Neural cell (in vitro differentiated cells): ENCODE data around the gene LRMDA.

ENCODE experiments used
- EP300 ChIP-seq: fragments of 450-650 bp; conservative IDR thresholded peaks from 2 replicates; pipeline ENCODE4 v1.6.1; 2014; ENCODE audit warnings: antibody characterized with exemption, mild to moderate bottlenecking, moderate library complexity; ENCODE audit not compliant: poor library complexity, severe bottlenecking
- EZH2 ChIP-seq: fragments of 200-600, 300-800 bp; shearing (Covaris generic), sonication (generic); IDR thresholded peaks from 2 replicates; pipeline ENCODE4 v1.6.1; 2014; ENCODE audit warnings: antibody characterized with exemption, low read length, borderline replicate concordance, mild to moderate bottlenecking; ENCODE audit not compliant: insufficient read depth, poor library complexity, severe bottlenecking
- POLR2AphosphoS5 ChIP-seq: IDR thresholded peaks from 2 replicates; pipeline ENCODE4 v1.6.1; 2012
- RAD21 ChIP-seq: fragments of 450-650 bp; conservative IDR thresholded peaks from 2 replicates; pipeline ENCODE4 v1.6.1; 2014; ENCODE audit warnings: antibody characterized with exemption, mild to moderate bottlenecking, moderate library complexity
- SMC3 ChIP-seq: fragments of 450-650 bp; conservative IDR thresholded peaks from 2 replicates; pipeline ENCODE4 v1.6.1; 2014; ENCODE audit warnings: antibody characterized with exemption, mild to moderate bottlenecking, moderate library complexity; ENCODE audit not compliant: poor library complexity
- TF ChIP-seq, protein P1 (sequence below): fragments of 450-650 bp; IDR thresholded peaks from 2 replicates; pipeline ENCODE4 v1.5.1; 2014; ENCODE audit warnings: antibody characterized with exemption, mild to moderate bottlenecking, moderate library complexity; ENCODE audit not compliant: poor library complexity, severe bottlenecking
- TF ChIP-seq, protein P2 (sequence below): IDR thresholded peaks from 2 replicates; pipeline ENCODE4 v1.6.1; 2012; ENCODE audit warnings: borderline replicate concordance

DNA sequence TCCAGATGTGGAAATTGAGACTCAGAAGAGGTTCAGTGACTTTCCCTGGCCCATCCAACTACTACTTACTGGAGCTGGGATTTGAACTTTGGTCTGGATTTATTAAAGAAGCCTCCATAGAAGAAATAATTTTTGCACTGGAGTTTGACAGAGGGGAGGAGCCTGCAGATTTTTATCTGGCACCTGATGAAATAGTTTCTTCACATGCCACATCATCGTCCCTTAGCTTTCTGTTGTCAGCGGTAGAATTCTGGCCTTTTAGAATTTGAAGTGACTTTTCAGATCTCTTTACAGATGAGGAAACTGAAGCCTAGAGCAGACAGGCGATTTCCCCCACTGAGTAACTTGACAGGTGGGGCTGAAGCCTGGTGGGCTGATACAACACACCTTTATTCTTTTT, 233.5 kb downstream of the LRMDA start:
- TF ChIP-seq, protein P1, sequence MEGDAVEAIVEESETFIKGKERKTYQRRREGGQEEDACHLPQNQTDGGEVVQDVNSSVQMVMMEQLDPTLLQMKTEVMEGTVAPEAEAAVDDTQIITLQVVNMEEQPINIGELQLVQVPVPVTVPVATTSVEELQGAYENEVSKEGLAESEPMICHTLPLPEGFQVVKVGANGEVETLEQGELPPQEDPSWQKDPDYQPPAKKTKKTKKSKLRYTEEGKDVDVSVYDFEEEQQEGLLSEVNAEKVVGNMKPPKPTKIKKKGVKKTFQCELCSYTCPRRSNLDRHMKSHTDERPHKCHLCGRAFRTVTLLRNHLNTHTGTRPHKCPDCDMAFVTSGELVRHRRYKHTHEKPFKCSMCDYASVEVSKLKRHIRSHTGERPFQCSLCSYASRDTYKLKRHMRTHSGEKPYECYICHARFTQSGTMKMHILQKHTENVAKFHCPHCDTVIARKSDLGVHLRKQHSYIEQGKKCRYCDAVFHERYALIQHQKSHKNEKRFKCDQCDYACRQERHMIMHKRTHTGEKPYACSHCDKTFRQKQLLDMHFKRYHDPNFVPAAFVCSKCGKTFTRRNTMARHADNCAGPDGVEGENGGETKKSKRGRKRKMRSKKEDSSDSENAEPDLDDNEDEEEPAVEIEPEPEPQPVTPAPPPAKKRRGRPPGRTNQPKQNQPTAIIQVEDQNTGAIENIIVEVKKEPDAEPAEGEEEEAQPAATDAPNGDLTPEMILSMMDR = no peak
- TF ChIP-seq RAD21 (no peak), EZH2 (no peak), POLR2AphosphoS5 (no peak), SMC3 (no peak), EP300 (no peak)
- TF ChIP-seq, protein P2, sequence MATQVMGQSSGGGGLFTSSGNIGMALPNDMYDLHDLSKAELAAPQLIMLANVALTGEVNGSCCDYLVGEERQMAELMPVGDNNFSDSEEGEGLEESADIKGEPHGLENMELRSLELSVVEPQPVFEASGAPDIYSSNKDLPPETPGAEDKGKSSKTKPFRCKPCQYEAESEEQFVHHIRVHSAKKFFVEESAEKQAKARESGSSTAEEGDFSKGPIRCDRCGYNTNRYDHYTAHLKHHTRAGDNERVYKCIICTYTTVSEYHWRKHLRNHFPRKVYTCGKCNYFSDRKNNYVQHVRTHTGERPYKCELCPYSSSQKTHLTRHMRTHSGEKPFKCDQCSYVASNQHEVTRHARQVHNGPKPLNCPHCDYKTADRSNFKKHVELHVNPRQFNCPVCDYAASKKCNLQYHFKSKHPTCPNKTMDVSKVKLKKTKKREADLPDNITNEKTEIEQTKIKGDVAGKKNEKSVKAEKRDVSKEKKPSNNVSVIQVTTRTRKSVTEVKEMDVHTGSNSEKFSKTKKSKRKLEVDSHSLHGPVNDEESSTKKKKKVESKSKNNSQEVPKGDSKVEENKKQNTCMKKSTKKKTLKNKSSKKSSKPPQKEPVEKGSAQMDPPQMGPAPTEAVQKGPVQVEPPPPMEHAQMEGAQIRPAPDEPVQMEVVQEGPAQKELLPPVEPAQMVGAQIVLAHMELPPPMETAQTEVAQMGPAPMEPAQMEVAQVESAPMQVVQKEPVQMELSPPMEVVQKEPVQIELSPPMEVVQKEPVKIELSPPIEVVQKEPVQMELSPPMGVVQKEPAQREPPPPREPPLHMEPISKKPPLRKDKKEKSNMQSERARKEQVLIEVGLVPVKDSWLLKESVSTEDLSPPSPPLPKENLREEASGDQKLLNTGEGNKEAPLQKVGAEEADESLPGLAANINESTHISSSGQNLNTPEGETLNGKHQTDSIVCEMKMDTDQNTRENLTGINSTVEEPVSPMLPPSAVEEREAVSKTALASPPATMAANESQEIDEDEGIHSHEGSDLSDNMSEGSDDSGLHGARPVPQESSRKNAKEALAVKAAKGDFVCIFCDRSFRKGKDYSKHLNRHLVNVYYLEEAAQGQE = no peak
